Thyroid gland (tissue), 4 donors: ENCODE results near the gene CDHR2.

Experiments
- CTCF ChIP-seq, 6 experiments: fragments of 200-600 bp in 3 of 6; fragments of 450-650 bp in 3 of 6; sonication (generic) in 3 of 6; IDR thresholded peaks; one replicate each; pipeline ENCODE4 v1.5.1; 2016 to 2019; ENCODE audit warnings: antibody characterized with exemption in 6 of 6, mild to moderate bottlenecking in 2 of 6, inconsistent platforms in 1 of 6, moderate library complexity in 1 of 6
- POLR2A ChIP-seq, 2 donors: fragments of 450-650 bp; IDR thresholded peaks; one replicate each; pipeline ENCODE4 v1.6.1; 2017; ENCODE audit warnings: antibody characterized with exemption in 2 of 2, mild to moderate bottlenecking in 2 of 2, moderate library complexity in 1 of 2

- no peak for TF ChIP-seq CTCF (IDR thresholded peaks at IDR 0.05)
- no peak for TF ChIP-seq POLR2A (IDR thresholded peaks at IDR 0.05)
Measured at GRCh38 chr5:176618783-176619182, 69.6 kb downstream of the CDHR2 start.
